ENCODE measurements around the gene XXYLT1. TPM values are rescaled to one million over a fixed set of nuclear protein-coding genes. Genes with fewer than 3 reads are reported as not detected.

The XXYLT1 gene
- total RNA-seq, 1 donor from 2014 or later: 41.1 TPM

DNA sequence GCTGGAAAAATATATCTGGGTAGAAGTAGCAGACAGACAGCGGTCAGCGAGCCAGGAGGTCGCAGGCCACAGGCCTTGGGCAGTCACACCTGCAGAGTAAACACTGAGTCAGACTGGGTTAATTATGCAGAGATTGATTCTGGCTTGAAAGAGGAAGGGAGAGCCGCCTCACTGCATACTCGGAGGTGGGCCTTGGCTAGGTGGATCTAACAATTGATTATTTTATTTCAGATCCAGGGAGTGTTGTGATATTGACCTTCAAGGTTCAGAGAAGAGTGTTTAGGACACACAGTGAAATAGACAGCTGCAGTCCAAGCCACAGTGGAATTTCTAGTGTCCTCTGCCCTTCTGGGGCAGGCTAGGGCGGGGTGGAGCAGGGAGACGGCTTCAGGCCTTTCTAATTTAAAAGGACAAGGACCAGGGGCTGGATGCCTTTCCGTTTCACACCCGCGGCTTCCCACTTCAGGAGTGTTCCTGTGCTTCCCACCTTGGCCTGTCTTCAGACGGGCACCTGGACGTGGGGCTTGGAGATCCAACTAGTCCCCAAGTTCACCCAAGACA lies 237.3 kb downstream of the XXYLT1 start:
- Mint-ChIP-seq H3K4me3 (no peak overlapping the region), H3K27me3 (ENCODE audit: low read depth) (no peaks in the 10 kb centered on the region), H3K4me1 (peaks cover 17% of the 10 kb centered on the region), H3K36me3 (ENCODE audit: low read depth) (no peaks in the 10 kb centered on the region), H3K27ac (ENCODE audit: unreplicated experiment) (no peak overlapping the region), H3K9me3 (peaks cover 7% of the 10 kb centered on the region)
- no peak for DNase-seq (ENCODE audit: low read depth, low spot score)
- TF ChIP-seq, protein P1, sequence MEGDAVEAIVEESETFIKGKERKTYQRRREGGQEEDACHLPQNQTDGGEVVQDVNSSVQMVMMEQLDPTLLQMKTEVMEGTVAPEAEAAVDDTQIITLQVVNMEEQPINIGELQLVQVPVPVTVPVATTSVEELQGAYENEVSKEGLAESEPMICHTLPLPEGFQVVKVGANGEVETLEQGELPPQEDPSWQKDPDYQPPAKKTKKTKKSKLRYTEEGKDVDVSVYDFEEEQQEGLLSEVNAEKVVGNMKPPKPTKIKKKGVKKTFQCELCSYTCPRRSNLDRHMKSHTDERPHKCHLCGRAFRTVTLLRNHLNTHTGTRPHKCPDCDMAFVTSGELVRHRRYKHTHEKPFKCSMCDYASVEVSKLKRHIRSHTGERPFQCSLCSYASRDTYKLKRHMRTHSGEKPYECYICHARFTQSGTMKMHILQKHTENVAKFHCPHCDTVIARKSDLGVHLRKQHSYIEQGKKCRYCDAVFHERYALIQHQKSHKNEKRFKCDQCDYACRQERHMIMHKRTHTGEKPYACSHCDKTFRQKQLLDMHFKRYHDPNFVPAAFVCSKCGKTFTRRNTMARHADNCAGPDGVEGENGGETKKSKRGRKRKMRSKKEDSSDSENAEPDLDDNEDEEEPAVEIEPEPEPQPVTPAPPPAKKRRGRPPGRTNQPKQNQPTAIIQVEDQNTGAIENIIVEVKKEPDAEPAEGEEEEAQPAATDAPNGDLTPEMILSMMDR (conservative IDR thresholded peaks at IDR 0.05): no peak

DNA sequence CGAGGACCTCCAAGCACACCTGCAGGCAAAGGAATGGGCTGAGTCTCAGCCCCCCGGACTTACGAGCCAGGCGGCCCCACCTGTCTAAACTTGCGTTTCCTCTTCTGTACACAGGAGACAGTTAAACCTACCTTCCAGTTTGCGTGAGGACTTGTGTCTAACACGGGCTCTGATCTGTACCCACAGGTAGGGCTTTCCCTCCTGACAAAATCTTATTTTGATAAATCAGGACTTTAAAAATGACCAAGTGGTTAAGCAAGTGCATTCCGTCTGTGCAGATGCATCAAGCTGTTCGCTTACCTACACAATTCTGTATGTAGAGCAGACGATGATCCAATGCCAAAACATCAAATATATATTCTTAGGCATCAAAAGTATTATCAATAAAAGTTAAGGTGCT lies 238.0 kb downstream of the XXYLT1 start:
- Mint-ChIP-seq H3K9me3 (peaks cover 4% of the 10 kb centered on the region), H3K4me3 (no peak overlapping the region), H3K27me3 (ENCODE audit: low read depth) (no peaks in the 10 kb centered on the region), H3K27ac (ENCODE audit: unreplicated experiment) (no peak overlapping the region), H3K4me1 (peaks cover 17% of the 10 kb centered on the region), H3K36me3 (ENCODE audit: low read depth) (no peaks in the 10 kb centered on the region)
- TF ChIP-seq, protein P1 (conservative IDR thresholded peaks at IDR 0.05): no peak
- DNase-seq (ENCODE audit: low read depth, low spot score): no peak

DNA sequence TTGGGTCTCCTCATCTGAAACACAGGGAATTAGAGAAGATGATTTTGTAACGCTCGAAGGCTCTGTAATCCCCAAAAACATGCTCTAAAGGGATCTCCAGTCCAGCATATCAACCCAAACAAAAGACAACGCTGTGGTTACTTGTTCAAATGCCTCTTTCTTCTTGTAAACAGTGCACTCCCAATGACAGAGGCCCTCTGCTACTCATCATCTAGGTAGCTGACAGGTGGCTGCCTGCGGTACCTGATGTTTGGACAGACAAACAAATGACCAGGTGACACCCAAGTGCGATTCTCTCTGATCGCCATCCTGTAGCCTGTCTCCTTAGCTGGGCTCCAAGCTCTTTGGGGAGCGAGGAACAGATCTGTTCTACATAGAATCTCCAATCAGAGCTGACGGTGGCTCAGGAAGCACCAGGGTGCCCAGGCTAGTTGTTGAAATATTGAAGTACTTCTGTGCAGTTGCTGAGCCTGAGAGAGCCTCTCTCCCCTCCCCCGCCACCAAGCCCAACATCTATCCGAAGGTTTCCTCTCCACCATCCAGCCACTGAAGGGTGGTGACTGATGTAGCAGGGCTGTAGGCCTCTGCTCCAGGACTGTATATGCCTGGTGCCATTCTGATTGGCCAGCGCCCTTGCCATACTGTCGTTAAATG lies 238.7 kb downstream of the XXYLT1 start:
- TF ChIP-seq, protein P1 (conservative IDR thresholded peaks at IDR 0.05): no peak
- H3K36me3 Mint-ChIP-seq (ENCODE audit: low read depth): no peaks in the 10 kb centered on the region
- H3K27me3 Mint-ChIP-seq (ENCODE audit: low read depth): no peaks in the 10 kb centered on the region
- H3K4me1 Mint-ChIP-seq: peaks cover 17% of the 10 kb centered on the region
- H3K9me3 Mint-ChIP-seq: no peaks in the 10 kb centered on the region
- H3K27ac Mint-ChIP-seq (ENCODE audit: unreplicated experiment): no peak overlapping the region
- H3K4me3 Mint-ChIP-seq: no peak overlapping the region
- no peak for DNase-seq (ENCODE audit: low read depth, low spot score)

DNA sequence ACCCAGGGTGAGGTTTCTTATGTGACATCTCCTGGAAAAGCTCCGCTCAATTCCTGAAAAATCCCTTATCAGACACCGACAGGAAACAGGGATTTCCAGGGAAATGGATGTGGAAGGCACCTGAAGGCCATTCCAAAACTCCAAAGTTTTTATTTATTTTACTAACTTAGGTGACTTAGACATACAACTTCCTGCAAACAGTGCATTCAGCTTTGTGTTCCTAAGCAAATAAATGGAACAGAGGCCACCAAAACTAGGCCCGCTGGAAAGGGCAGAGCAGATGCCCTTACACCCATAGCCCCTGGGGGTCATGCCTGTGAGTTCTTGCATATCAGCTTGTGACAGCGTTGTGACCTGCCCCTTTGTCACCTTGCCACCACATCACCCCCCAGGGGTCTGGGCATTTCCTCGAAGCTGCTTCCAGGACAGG lies 239.4 kb downstream of the XXYLT1 start:
- no peaks in the 10 kb centered on the region for H3K36me3 Mint-ChIP-seq (ENCODE audit: low read depth)
- H3K27ac Mint-ChIP-seq (ENCODE audit: unreplicated experiment): no peak overlapping the region
- DNase-seq (ENCODE audit: low read depth, low spot score): no peak
- H3K27me3 Mint-ChIP-seq (ENCODE audit: low read depth): no peaks in the 10 kb centered on the region
- H3K4me1 Mint-ChIP-seq: peaks cover 17% of the 10 kb centered on the region
- no peak overlapping the region for H3K4me3 Mint-ChIP-seq
- TF ChIP-seq, protein P1 (conservative IDR thresholded peaks at IDR 0.05): no peak
- no peaks in the 10 kb centered on the region for H3K9me3 Mint-ChIP-seq

DNA sequence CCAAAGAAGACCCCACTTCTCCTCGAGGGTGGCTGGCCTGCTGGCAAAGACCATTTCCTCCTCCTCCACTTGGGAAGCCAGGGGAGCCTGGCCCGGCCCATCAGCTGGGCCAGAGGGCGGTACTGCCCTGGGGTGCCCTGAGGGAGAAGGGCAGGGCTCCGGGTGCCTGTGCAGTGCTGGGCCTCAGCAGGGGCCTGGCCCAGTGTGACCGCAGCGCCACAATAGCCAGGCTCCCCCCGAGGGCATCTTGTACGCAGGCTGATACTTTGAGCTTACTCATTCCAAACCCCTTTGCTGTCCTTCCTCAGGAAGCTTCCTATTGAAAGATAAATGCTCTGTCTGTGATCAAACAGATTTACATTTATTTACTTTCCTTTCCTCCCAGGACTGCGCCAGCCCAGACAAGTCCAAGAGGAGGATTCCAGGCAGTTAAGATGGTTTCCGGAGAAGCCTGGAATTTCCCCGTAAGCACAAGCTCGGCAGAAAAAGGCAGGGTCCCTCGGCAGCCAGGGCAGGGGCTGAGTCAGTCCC lies 240.1 kb downstream of the XXYLT1 start:
- Mint-ChIP-seq H3K4me3 (no peak overlapping the region), H3K27me3 (ENCODE audit: low read depth) (no peaks in the 10 kb centered on the region), H3K27ac (ENCODE audit: unreplicated experiment) (peak overlapping the region; percentile 71), H3K9me3 (no peaks in the 10 kb centered on the region), H3K4me1 (peaks cover 17% of the 10 kb centered on the region), H3K36me3 (ENCODE audit: low read depth) (no peaks in the 10 kb centered on the region)
- TF ChIP-seq, protein P1 (conservative IDR thresholded peaks at IDR 0.05): no peak
- no peak for DNase-seq (ENCODE audit: low read depth, low spot score)
